Neuronal stem cell (in vitro differentiated cells): ENCODE data around the gene NELL1.

Experiments
- DNase-seq: peaks from one replicate; pipeline ENCODE4 v3.0.0-alpha.2; 2013; ENCODE audit warnings: low spot score
- H2AFZ ChIP-seq: one replicate; pipeline ENCODE4 v1.6.1; 2013; ENCODE audit warnings: mild to moderate bottlenecking, low read length, inconsistent platforms
- H2AK5ac ChIP-seq: 2 replicates; pipeline ENCODE4 v1.6.1; 2013; ENCODE audit warnings: low read depth, mild to moderate bottlenecking, inconsistent platforms, low read length, moderate library complexity, mixed read lengths
- H2BK120ac ChIP-seq: 2 replicates; pipeline ENCODE4 v1.6.1; 2013; ENCODE audit warnings: low read depth, mild to moderate bottlenecking, inconsistent platforms, low read length, moderate library complexity, mixed read lengths
- H2BK12ac ChIP-seq: one replicate; pipeline ENCODE4 v1.6.1; 2013; ENCODE audit warnings: low read length, inconsistent platforms
- H2BK15ac ChIP-seq: 2 replicates; pipeline ENCODE4 v1.6.1; 2013; ENCODE audit warnings: mild to moderate bottlenecking, low read length, inconsistent platforms, mixed read lengths
- H2BK5ac ChIP-seq: one replicate; pipeline ENCODE4 v1.6.1; 2013; ENCODE audit warnings: inconsistent platforms, mild to moderate bottlenecking, low read length, moderate library complexity
- H3K14ac ChIP-seq: one replicate; pipeline ENCODE4 v1.6.1; 2013; ENCODE audit warnings: low read length, inconsistent platforms
- H3K18ac ChIP-seq: 2 replicates; pipeline ENCODE4 v1.6.1; 2013; ENCODE audit warnings: low read length, inconsistent platforms
- H3K23ac ChIP-seq: 2 replicates; pipeline ENCODE4 v1.6.1; 2013; ENCODE audit warnings: low read depth, mild to moderate bottlenecking, mixed read lengths, low read length, inconsistent platforms; ENCODE audit not compliant: poor library complexity
- H3K27ac ChIP-seq: replicated peaks from 3 replicates; pipeline ENCODE4 v1.5.1; 2013; ENCODE audit warnings: low read length, inconsistent platforms
- H3K27me3 ChIP-seq, 3 experiments: 2 replicates each; pipeline ENCODE4 v1.6.1; 2013; ENCODE audit warnings: low read length in 3 of 3, mild to moderate bottlenecking in 2 of 3, inconsistent platforms in 1 of 3, low read depth in 1 of 3, mixed read lengths in 1 of 3, moderate library complexity in 1 of 3; ENCODE audit not compliant: control insufficient read depth in 3 of 3, insufficient read depth in 3 of 3
- H3K36me3 ChIP-seq, 2 donors: replicated peaks in 1 of 2; 2 replicates each; pipeline ENCODE4 v1.6.1; 2013; ENCODE audit warnings: low read length in 2 of 2; ENCODE audit not compliant: control insufficient read depth in 2 of 2, insufficient read depth in 2 of 2
- H3K4ac ChIP-seq: 2 replicates; pipeline ENCODE4 v1.6.1; 2013; ENCODE audit warnings: inconsistent platforms, mild to moderate bottlenecking, low read length, moderate library complexity
- H3K4me1 ChIP-seq, 2 donors: 1 replicate in 1 of 2; 2 replicates in 1 of 2; pipeline ENCODE4 v1.6.1; 2013; ENCODE audit warnings: low read length in 2 of 2, low read depth in 1 of 2; ENCODE audit not compliant: control insufficient read depth in 2 of 2, insufficient read depth in 1 of 2
- H3K4me2 ChIP-seq: one replicate; pipeline ENCODE4 v1.6.1; 2013; ENCODE audit warnings: mild to moderate bottlenecking, low read length, inconsistent platforms; ENCODE audit not compliant: insufficient read depth, poor library complexity, severe bottlenecking
- H3K4me3 ChIP-seq, 2 donors: 2 replicates each; pipeline ENCODE4 v1.5.1; 2013; ENCODE audit warnings: low read length in 2 of 2, mild to moderate bottlenecking in 2 of 2, inconsistent platforms in 1 of 2, moderate library complexity in 1 of 2
- H3K79me1 ChIP-seq: one replicate; pipeline ENCODE4 v1.6.1; 2013; ENCODE audit warnings: low read depth, mild to moderate bottlenecking, inconsistent platforms, low read length, moderate library complexity
- H3K9ac ChIP-seq: one replicate; pipeline ENCODE4 v1.6.1; 2013; ENCODE audit warnings: mild to moderate bottlenecking, low read depth, low read length, inconsistent platforms; ENCODE audit not compliant: poor library complexity
- H3K9me3 ChIP-seq, 2 donors: replicated peaks in 1 of 2; 2 replicates each; pipeline versions ENCODE3 to v1.6.1; 2013; ENCODE audit warnings: low read length in 2 of 2, mild to moderate bottlenecking in 2 of 2, inconsistent platforms in 1 of 2, low read depth in 1 of 2, mixed read lengths in 1 of 2, moderate library complexity in 1 of 2; ENCODE audit not compliant: control insufficient read depth in 2 of 2, insufficient read depth in 1 of 2
- H4K8ac ChIP-seq: one replicate; pipeline ENCODE4 v1.6.1; 2013; ENCODE audit warnings: low read depth, mild to moderate bottlenecking, inconsistent platforms, low read length, moderate library complexity
- H4K91ac ChIP-seq: one replicate; pipeline ENCODE4 v1.6.1; 2013; ENCODE audit warnings: low read length, low read depth, mild to moderate bottlenecking, inconsistent platforms; ENCODE audit not compliant: poor library complexity
- WGBS, 2 donors: extraction: QIAGEN DNeasy Blood & Tissue Kit; methylation state at CpG; one replicate each; pipeline ENCODE4 v1.1.7; 2013; ENCODE audit warnings: missing lambda C conversion rate in 2 of 2, mixed read lengths in 1 of 2; ENCODE audit not compliant: insufficient read length in 2 of 2, insufficient replicate concordance in 1 of 2; ENCODE audit errors: extremely low coverage in 2 of 2; 5-methylcytosine and 5-hydroxymethylcytosine counted together

The NELL1 gene

GRCh38 chr11:21410513-21410912, 741.1 kb downstream of the NELL1 start:
- Histone ChIP-seq H3K27ac (no peak overlapping the region), H2BK15ac (no peak overlapping the region), H3K4me2 (no peak overlapping the region), H4K91ac (no peak overlapping the region), H3K4me3 (no peak overlapping the region), H2BK5ac (no peak overlapping the region), H2AFZ (no peak overlapping the region), H3K18ac (no peak overlapping the region), H2BK120ac (no peak overlapping the region), H3K9ac (no peak overlapping the region), H2BK12ac (no peak overlapping the region), H3K4ac (no peak overlapping the region), H3K79me1 (no peaks in the 10 kb centered on the region), H3K27me3 (no peaks in the 10 kb centered on the region), H3K4me1 (no peaks in the 10 kb centered on the region), H3K9me3 (no peaks in the 10 kb centered on the region), H2AK5ac (no peak overlapping the region), H3K36me3 (no peaks in the 10 kb centered on the region), H3K14ac (no peak overlapping the region), H4K8ac (no peak overlapping the region), H3K23ac (no peak overlapping the region)
- no peak for DNase-seq
- WGBS, 2 donors: no CpG with 5 or more reads among the region's 5 CpGs

- H3K9ac ChIP-seq: no peak overlapping the region
- H3K4me1 ChIP-seq: no peaks in the 10 kb centered on the region
- H3K4me3 ChIP-seq: no peak overlapping the region
- no peak overlapping the region for H3K27ac ChIP-seq
- no peak overlapping the region for H4K8ac ChIP-seq
- H2AK5ac ChIP-seq: no peak overlapping the region
- no peaks in the 10 kb centered on the region for H3K36me3 ChIP-seq
- no peak for DNase-seq
- H2BK120ac ChIP-seq: no peak overlapping the region
- no peak overlapping the region for H2BK15ac ChIP-seq
- no peak overlapping the region for H2BK12ac ChIP-seq
- H3K14ac ChIP-seq: no peak overlapping the region
- no peak overlapping the region for H4K91ac ChIP-seq
- H3K79me1 ChIP-seq: no peaks in the 10 kb centered on the region
- H3K4me2 ChIP-seq: no peak overlapping the region
- no peak overlapping the region for H3K18ac ChIP-seq
- no peaks in the 10 kb centered on the region for H3K9me3 ChIP-seq
- no peak overlapping the region for H2BK5ac ChIP-seq
- H3K27me3 ChIP-seq: no peaks in the 10 kb centered on the region
- WGBS, 2 donors: no CpG with 5 or more reads among the region's 1 CpG
- H3K4ac ChIP-seq: no peak overlapping the region
- no peak overlapping the region for H3K23ac ChIP-seq
- H2AFZ ChIP-seq: no peak overlapping the region
Observed at GRCh38 chr11:21411104-21411503, 741.7 kb downstream of the NELL1 start.

- Histone ChIP-seq H4K8ac (no peak overlapping the region), H2AFZ (no peak overlapping the region), H3K79me1 (no peaks in the 10 kb centered on the region), H3K27ac (no peak overlapping the region), H3K36me3 (no peaks in the 10 kb centered on the region), H3K14ac (no peak overlapping the region), H2BK15ac (no peak overlapping the region), H3K4ac (no peak overlapping the region), H3K18ac (no peak overlapping the region), H3K4me2 (no peak overlapping the region), H3K4me1 (no peaks in the 10 kb centered on the region), H2AK5ac (no peak overlapping the region), H3K4me3 (no peak overlapping the region), H3K27me3 (no peaks in the 10 kb centered on the region), H2BK5ac (no peak overlapping the region), H2BK120ac (no peak overlapping the region), H4K91ac (no peak overlapping the region), H3K23ac (no peak overlapping the region), H3K9me3 (no peaks in the 10 kb centered on the region), H2BK12ac (no peak overlapping the region), H3K9ac (no peak overlapping the region)
- WGBS, 2 donors: no CpG with 5 or more reads among the region's 1 CpG
- no peak for DNase-seq
Observed at GRCh38 chr11:21411597-21411996, 742.2 kb downstream of the NELL1 start.

GRCh38 chr11:21412652-21413383, 743.4 kb downstream of the NELL1 start:
- DNase-seq: no peak
- Histone ChIP-seq H3K14ac (no peak overlapping the region), H3K4me3 (no peak overlapping the region), H3K18ac (no peak overlapping the region), H3K27me3 (no peaks in the 10 kb centered on the region), H2AK5ac (no peak overlapping the region), H3K9me3 (no peaks in the 10 kb centered on the region), H3K4me1 (no peaks in the 10 kb centered on the region), H2BK120ac (no peak overlapping the region), H3K4ac (no peak overlapping the region), H3K27ac (no peak overlapping the region), H4K91ac (no peak overlapping the region), H2BK5ac (no peak overlapping the region), H4K8ac (no peak overlapping the region), H2BK15ac (no peak overlapping the region), H3K9ac (no peak overlapping the region), H3K36me3 (no peaks in the 10 kb centered on the region), H2AFZ (no peak overlapping the region), H3K79me1 (no peaks in the 10 kb centered on the region), H2BK12ac (no peak overlapping the region), H3K23ac (no peak overlapping the region), H3K4me2 (no peak overlapping the region)
- WGBS, 2 donors: no CpG with 5 or more reads among the region's 5 CpGs
